ELF-1 (cell line): Measurements from ENCODE around the gene CCDC69.
"Not testable (repeated sequence)": the region's sequence is repeated elsewhere in the genome, so short reads cannot be mapped to it uniquely, and the experiment has no call there.

Experiments
- DNase-seq: peaks from one replicate; pipeline ENCODE4 v3.0.0-alpha.2; 2016; ENCODE audit warnings: low read depth, low spot score

The CCDC69 gene

GRCh38 chr5:151245680-151246219, 21.9 kb upstream of the CCDC69 start:
- DNase-seq, result no peak

DNA sequence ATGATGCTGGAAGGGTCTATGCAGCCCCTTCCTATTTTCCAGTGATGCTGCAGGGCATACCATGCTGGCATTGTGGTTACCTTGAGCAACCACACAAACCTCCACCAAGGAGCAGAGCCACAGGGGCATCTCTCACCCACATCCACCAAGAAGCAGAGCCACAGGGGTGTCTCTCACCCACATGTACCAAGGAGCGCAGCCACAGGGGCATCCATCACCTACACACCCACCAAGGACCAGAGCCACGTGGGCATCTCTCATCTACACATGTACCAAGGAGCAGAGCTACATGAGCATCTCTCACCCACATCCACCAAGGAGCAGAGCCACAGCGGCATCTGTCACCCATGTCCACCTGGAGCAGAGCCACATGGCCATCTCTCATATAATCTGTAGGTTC, 20.3 kb upstream of the CCDC69 start:
- DNase-seq, result no peak

DNA sequence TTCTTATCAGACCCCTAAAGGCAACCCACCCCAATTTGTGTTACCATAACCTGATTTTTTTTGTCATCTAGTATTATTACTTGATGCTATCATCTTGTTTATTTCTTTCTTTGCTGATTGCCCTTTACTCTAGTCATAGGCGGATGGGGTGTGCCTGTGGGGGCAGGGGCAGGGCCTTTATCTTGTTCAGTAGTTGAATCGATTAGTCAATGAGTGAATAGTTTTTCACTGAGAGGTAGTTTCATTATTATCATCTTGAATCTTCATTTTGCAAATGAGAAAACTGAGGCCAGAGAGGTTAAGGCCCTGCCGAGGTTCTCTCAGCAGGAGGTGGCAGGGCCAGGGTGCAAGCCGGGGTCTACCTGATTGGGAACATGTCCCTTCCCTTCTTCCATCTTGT, 19.7 kb upstream of the CCDC69 start:
- no peak for DNase-seq

- DNase-seq, result no peak
These were observed 19.2 kb upstream of the CCDC69 start for GRCh38 chr5:151243127-151243526.

DNA sequence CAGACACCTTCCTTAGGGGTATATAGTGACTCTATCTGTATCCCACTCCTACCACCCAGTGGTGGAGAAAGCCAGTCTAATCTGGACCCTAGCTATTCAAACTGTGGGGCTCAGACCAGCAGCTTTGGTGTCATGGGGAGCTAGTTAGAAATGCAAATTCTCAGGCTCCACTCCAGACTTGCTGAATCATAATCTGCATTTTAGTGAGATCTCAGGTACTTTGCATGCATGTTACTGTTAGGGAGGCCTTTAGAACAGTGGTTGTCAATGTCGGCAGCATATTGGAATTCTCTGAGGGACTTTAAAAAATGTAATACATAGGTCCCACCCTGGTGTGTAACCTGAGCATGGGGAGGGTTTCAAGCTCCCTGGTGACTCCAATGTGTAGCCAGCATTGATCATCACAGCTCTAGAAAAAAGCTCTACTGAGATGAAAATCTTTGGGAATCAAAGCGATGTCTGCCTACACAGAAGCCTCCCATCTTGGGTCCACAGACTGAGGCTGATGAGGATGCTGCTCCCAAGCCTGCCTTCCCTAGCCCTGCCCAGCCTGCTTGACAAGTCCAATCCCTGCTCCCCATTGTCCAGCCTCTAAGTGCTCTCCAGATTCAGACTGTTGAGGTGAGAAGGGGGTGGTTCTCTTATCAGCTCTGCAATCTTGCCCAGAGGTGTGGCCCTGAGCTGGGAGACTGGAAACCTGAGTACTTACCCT, 17.2 kb upstream of the CCDC69 start:
- DNase-seq, result peak; percentile 90

GRCh38 chr5:151240268-151240835, 16.5 kb upstream of the CCDC69 start:
- not testable (repeated sequence) for DNase-seq

GRCh38 chr5:151239237-151239861, 15.5 kb upstream of the CCDC69 start:
- peak; percentile 83 for DNase-seq

DNA sequence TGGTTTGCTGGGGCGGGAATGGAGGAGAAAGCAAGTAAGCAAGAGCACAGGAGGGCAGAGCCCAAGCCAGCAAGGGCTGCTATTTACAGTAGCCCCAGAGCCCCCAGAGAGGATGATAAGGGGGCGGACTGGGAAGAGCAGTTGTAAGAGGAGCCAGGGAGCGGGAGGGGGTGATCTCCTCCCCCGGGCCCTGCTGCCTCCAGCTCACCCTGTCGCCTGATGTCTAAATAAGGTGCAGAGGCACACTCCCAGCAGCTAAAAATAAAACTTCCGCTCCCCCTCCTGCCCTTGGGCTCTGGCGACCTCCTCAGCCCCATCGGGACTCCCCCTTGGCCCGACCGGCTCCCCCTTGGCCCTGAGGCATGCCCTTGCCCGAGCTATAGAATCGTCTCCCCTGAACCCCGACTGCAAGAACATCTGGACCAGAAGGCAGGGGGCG, 14.4 kb upstream of the CCDC69 start:
- peak; percentile 37 for DNase-seq

DNA sequence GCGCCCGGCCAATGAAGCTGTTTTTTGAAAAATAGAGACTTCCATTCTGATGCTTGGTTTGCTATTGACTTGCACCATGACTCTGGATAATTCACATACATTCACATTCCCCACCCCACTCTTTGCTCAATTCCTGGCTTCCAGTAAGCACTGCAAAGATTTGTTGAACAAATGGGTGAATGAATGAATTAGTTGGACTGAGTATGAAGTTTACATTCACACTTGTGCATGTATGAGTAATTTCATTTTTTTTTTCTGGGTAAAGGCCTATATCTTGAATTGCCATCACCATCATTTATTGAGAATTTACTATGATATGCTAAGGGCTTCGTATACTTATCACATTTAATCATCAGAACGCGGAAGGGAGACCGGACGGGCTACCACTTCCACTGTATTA, 13.8 kb upstream of the CCDC69 start:
- no peak for DNase-seq

GRCh38 chr5:151236888-151237287, 13.0 kb upstream of the CCDC69 start:
- DNase-seq, result no peak

GRCh38 chr5:151235239-151235571, 11.3 kb upstream of the CCDC69 start:
- DNase-seq, result not testable (repeated sequence)

DNA sequence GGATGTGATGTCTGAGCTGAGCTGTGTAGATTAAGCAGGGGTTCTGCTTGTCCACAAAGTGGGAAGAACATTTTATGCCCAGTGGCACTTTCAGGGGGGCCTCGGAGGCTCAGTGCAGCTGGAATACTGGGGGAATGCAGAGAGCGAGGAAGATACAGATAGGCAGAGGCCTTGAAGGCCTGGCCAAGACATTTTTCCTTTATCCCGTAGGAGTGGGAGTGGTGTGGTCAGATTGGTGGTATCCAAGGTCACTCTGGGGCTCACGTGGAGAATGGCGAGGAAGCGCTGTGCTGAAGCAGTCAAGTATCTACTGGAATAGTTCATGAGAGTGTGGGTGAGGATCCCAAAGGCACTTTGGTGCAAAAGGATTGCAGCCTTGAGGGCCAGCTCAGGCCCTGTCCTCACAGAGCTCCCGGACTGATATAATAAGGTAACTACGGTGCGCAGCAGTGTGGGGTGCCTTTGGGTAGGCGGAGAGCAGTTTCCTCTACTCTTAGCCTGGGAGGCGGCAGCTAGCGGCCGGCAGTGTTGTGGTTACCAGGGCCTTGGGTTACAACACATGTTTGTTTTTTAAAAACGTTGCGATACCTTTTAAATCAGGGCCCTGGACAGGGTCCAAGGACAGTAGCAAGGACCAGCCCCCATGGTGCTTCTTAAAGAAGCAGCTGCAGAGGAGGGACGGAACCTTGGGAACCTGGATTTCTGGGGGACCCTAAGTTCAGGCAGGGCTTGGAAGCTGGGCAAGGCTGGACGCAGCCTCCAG, 10.8 kb upstream of the CCDC69 start:
- DNase-seq, result no peak

DNA sequence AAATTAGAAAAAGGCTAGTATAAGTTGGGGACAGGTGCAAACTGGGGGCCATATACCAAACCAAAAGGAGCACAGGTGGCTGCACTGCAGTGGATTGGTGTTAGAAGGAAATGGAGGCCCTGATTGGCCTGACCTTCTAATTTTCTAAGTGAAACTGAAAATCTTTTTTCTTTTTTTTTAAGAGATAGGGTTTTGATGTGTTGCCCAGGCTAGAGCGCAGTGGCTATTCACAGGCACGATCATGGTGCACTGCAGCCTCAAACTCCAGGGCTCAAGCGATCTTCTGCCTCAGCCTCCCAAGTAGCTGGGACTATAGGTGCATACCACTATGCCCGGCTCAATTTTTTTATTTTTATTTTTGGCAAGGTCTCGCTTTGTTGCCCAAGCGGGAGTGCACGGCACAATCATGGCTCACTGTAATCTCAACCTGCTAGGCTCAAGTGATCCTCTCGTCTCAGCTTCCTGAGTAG, 9.8 kb upstream of the CCDC69 start:
- no peak for DNase-seq

- DNase-seq, result no peak
These were observed 7.5 kb upstream of the CCDC69 start for GRCh38 chr5:151231359-151231758.

DNA sequence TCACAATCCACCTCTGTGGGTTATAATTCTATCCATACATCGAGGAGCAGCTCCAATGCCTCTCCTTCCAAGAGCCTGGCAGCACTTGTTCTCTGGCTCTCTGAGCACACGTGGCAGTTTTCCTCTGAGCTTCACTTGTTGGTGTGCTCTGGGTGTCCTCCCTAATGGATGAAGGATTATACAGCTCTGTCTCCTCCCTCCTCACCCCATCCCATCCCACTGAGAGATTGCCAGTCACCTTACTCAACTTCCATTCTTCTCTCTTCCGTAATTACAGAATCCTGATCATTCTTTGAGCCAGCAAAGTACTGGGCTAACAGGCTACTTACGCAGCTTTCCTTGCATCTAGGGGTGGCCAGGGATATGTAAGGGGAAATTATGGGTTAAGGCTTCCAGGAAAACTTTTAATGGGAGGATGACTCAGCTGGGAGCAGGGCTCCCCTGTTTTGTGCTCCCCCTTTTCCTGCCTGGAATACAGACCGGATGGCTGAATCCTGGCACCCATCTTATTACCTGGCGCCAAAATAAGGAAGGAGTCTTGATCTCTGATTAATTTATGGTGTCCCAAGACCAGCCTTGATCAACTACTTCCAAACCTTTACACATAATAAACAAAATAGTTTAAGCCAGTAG, 6.3 kb upstream of the CCDC69 start:
- no peak for DNase-seq

DNA sequence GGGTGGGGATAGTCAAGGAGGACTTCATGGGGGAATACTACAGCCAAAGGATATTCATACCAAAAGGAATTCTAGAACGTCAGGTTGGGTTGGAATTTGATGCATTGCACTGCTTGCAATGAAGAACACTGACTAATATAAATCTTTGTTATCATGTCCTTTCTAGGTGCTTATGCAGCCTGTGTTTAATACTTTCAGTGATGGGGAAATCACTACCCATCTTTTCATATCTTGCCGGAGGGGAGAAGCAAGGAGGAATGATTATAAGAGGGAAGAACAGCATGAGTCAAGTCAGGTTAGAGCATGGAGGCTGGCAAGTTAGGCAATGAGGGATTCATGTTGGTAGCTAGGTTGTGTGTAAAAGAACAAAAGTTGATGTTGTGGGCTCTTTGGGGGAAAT, 5.1 kb upstream of the CCDC69 start:
- no peak for DNase-seq

DNA sequence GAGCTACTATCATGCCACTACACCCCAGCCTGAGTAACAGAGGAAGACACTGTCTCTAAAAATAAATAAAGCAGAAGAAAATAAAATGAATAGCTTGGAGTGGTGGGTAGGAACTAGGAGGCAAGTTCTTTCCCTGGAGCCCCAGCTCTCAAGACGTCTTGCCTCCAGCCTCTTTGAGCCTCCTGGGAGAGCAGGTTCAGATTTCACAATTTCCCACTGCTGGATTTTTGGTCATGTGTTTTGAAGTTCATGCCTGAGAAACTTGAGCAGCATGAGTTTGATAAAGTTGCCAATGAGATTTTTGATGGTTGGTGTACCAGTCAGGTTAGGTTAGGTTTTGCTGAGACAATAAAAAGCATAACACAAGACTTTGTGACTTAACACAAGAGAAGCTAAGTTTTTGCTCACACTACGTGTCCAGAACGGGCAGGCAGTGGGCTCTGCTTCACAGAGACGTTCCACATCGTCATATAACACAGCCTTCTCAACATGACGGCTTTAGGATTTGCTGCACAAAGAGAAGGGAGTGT, 4.1 kb upstream of the CCDC69 start:
- DNase-seq, result no peak

DNA sequence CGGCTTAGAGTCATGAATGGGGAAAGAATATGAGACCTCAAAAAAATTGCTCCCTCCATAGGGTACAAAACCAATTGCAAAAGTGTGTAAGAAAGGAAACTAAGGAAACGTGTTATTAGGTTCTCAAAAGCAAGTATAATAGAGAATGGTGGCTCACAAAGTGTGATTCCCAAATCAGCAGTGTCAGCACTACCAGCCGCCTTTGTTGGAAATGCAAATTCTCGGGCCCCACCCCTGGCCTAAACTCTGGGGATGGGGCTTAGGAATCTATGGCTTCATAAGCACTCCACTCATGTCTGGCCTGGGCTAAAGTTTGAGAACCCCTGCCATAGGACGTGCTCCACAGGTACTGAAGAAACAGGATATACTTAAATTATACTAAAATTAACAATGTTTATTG, 1.6 kb upstream of the CCDC69 start:
- DNase-seq, result no peak

DNA sequence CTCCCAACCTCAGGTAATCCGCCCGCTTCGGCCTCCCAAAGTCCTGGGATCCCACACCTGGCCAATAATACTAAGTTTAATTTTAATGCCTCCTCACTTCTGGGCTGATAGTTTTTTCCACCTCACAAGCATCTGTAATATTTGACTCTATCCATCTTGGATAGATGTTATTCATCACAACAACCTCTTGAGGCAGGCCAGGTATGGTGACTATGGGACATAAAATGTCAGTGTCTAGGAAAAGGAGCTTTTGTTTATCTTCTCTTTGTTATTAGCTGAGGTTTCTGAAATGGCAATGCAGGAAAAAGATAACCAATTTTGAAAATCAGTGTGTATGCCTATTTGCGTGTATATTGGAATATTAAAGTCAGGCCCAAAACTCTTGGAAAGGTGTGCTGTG, 1.2 kb upstream of the CCDC69 start:
- no peak for DNase-seq

DNA sequence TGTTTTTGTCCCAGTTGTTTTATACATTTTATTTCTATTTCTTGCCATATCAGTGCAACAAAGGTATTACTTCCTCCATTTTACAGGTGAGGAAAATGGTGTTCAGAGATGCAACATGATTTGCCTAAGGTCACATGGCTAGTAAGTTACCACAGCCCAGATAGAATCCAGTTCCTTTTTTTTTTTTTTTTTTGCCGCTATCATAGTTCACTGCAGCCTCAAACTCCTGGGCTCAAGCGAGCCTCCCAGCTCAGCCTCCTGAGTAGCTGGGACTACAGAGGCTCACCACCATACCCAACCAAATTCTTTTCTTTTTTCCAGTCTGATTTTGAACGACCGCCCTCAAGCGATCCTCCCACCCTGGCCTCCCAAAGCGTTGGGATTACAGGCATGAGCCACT, 480 bp upstream of the CCDC69 start:
- no peak for DNase-seq

- DNase-seq, result no peak
These were observed 974 bp downstream of the CCDC69 start for GRCh38 chr5:151222790-151223446.
